Spleen (tissue), 7 donors: ENCODE results near the gene COL19A1.

Experiments used
- POLR2A ChIP-seq, 3 donors: fragments of 450-650 bp; IDR thresholded peaks; one replicate each; pipeline ENCODE4 v1.5.1; 2017; ENCODE audit warnings: antibody characterized with exemption in 3 of 3, mild to moderate bottlenecking in 1 of 3
- POLR2AphosphoS5 ChIP-seq, 3 donors: sonication (generic); formaldehyde crosslinking; IDR thresholded peaks; one replicate each; pipeline ENCODE4 v1.5.1; 2017; ENCODE audit warnings: antibody characterized with exemption in 3 of 3
- TF ChIP-seq, protein P1 (sequence below), 11 experiments: fragments of 200-600 bp in 7 of 11; fragments of 450-650 bp in 4 of 11; sonication (generic) in 4 of 11; IDR thresholded peaks in 8 of 11; conservative IDR thresholded peaks in 3 of 11; 1 replicate in 7 of 11; 2 replicates in 4 of 11; pipeline versions ENCODE4 v1.4.0 to v1.8.0; 2016 to 2021; ENCODE audit warnings: antibody characterized with exemption in 11 of 11, inconsistent platforms in 4 of 11, mild to moderate bottlenecking in 1 of 11
- donor health status: DM: no; HTN: no; CAD: no; lungs with moderate emphysema.
- donor health status: DM: no; HTN: no; CAD: no.
- donor health status: DM: no; HTN: no; CAD: no.

- TF ChIP-seq, protein P1, sequence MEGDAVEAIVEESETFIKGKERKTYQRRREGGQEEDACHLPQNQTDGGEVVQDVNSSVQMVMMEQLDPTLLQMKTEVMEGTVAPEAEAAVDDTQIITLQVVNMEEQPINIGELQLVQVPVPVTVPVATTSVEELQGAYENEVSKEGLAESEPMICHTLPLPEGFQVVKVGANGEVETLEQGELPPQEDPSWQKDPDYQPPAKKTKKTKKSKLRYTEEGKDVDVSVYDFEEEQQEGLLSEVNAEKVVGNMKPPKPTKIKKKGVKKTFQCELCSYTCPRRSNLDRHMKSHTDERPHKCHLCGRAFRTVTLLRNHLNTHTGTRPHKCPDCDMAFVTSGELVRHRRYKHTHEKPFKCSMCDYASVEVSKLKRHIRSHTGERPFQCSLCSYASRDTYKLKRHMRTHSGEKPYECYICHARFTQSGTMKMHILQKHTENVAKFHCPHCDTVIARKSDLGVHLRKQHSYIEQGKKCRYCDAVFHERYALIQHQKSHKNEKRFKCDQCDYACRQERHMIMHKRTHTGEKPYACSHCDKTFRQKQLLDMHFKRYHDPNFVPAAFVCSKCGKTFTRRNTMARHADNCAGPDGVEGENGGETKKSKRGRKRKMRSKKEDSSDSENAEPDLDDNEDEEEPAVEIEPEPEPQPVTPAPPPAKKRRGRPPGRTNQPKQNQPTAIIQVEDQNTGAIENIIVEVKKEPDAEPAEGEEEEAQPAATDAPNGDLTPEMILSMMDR (IDR thresholded peaks at IDR 0.05 in 8 of 11, conservative IDR thresholded peaks at IDR 0.05 in 3 of 11), result no peak
- peak in 1 of 3 donors; percentile 17 for TF ChIP-seq POLR2A (IDR thresholded peaks at IDR 0.05)
- peak; percentile 76 to 87 (median 80) for TF ChIP-seq POLR2AphosphoS5 (IDR thresholded peaks at IDR 0.05)
Observed at GRCh38 chr6:69866351-69866769, at the start of gene COL19A1.
